Peyer's patch (tissue), 4 donors: ENCODE data around the gene IFRD2. TPM values are rescaled to one million over a fixed set of nuclear protein-coding genes. Genes with fewer than 3 reads are reported as not detected.

Experiments
- DNase-seq, 3 donors: peaks; one replicate each; pipeline ENCODE4 v3.0.0-alpha.2; 2017 to 2019
- H3K27ac ChIP-seq, 4 donors: fragments of 200-600 bp; sonication (generic); one replicate each; pipeline ENCODE4 v1.5.1; 2016 to 2019
- H3K27me3 ChIP-seq, 2 donors: fragments of 200-600 bp; sonication (generic); one replicate each; pipeline ENCODE4 v1.5.1; 2019
- H3K36me3 ChIP-seq, 3 donors: fragments of 200-600 bp; sonication (generic); one replicate each; pipeline ENCODE4 v1.5.1; 2016 to 2019
- H3K4me1 ChIP-seq, 4 donors: fragments of 200-600 bp; sonication (generic); one replicate each; pipeline ENCODE4 v1.5.1; 2016 to 2019
- H3K4me3 ChIP-seq, 4 donors: fragments of 200-600 bp; sonication (generic); 1 replicate in 3 of 4; 2 replicates in 1 of 4; pipeline ENCODE4 v1.5.1; 2016 to 2019; ENCODE audit warnings: mild to moderate bottlenecking in 1 of 4
- H3K9me3 ChIP-seq, 4 donors: fragments of 200-600 bp; sonication (generic); one replicate each; pipeline ENCODE4 v1.5.1; 2016 to 2019; ENCODE audit warnings: mild to moderate bottlenecking in 1 of 4
- POLR2A ChIP-seq, 2 donors: fragments of 450-650 bp; IDR thresholded peaks; one replicate each; pipeline ENCODE4 v1.5.1; 2017; ENCODE audit warnings: antibody characterized with exemption in 2 of 2, mild to moderate bottlenecking in 2 of 2, moderate library complexity in 2 of 2
- total RNA-seq, 4 donors: library from RNA; depleted of rRNA; stranded (reverse); fragments of >200 nt; gene quantifications; one replicate each; pipeline ENCODE4 v1.1.0, GENCODE V29; 2016
- TF ChIP-seq, protein P1 (sequence below), 6 experiments: fragments of 450-650 bp in 4 of 6; fragments of 200-600 bp in 2 of 6; sonication (generic) in 1 of 6; IDR thresholded peaks; one replicate each; pipeline ENCODE4 v1.5.1; 2017 to 2019; ENCODE audit warnings: antibody characterized with exemption in 6 of 6, mild to moderate bottlenecking in 3 of 6, moderate library complexity in 1 of 6

IFRD2 gene
- total RNA-seq, 4 donors from 2014 or later = 75.5 to 205 (median 140) TPM

DNA sequence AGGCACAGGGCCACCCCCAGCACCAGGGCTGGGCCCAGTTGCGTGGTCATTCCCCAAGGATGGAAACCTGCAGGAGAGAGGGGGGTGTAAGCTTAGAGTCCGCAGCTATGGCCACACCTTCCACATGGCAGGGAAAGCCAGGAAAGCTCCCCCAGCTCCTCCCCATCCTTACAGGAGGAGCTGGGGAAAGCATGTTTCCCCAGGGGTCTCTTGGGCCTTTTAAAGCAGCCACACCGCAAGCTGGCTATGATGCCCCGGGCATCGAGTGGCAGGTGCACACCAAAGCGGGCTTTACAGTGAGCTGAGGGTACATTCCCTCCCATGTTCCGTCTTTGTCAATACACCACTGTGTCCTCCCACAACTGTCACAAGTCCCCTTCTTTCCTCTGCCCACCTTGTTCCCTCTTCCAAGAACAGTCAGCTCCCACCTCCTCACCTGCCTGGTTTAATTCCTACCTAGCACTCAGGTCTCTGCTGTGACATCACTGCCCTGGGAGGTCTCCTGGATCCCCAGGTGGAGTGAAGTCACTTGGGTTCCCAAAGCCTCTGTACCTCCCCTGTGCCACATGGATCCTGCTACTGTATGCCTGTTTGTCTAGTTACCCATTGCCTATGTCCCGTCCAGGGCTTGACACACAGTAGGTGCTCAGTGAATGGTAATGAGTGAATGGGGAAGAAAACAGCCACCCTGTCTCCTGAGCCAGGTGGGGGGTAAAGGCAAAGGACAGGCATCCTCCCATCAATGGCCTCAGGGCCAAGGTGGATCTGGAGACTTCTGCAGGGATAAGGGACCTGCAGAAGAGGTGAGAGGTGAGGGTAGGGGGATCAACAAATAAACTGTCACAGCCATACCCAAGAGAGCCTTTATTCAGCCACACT, 3.6 kb upstream of the IFRD2 start:
- Histone ChIP-seq H3K4me3 (no peak overlapping the region), H3K4me1 (peaks cover 3 to 38% (median 16%) of the 10 kb centered on the region in 4 donors), H3K9me3 (no peaks in the 10 kb centered on the region), H3K27ac (no peak overlapping the region), H3K27me3 (no peaks in the 10 kb centered on the region), H3K36me3 (peaks cover 0 to 3% (median 0%) of the 10 kb centered on the region in 3 donors)
- DNase-seq = no peak
- TF ChIP-seq, protein P1, sequence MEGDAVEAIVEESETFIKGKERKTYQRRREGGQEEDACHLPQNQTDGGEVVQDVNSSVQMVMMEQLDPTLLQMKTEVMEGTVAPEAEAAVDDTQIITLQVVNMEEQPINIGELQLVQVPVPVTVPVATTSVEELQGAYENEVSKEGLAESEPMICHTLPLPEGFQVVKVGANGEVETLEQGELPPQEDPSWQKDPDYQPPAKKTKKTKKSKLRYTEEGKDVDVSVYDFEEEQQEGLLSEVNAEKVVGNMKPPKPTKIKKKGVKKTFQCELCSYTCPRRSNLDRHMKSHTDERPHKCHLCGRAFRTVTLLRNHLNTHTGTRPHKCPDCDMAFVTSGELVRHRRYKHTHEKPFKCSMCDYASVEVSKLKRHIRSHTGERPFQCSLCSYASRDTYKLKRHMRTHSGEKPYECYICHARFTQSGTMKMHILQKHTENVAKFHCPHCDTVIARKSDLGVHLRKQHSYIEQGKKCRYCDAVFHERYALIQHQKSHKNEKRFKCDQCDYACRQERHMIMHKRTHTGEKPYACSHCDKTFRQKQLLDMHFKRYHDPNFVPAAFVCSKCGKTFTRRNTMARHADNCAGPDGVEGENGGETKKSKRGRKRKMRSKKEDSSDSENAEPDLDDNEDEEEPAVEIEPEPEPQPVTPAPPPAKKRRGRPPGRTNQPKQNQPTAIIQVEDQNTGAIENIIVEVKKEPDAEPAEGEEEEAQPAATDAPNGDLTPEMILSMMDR (IDR thresholded peaks at IDR 0.05) = no peak
- TF ChIP-seq POLR2A (IDR thresholded peaks at IDR 0.05) = no peak

DNA sequence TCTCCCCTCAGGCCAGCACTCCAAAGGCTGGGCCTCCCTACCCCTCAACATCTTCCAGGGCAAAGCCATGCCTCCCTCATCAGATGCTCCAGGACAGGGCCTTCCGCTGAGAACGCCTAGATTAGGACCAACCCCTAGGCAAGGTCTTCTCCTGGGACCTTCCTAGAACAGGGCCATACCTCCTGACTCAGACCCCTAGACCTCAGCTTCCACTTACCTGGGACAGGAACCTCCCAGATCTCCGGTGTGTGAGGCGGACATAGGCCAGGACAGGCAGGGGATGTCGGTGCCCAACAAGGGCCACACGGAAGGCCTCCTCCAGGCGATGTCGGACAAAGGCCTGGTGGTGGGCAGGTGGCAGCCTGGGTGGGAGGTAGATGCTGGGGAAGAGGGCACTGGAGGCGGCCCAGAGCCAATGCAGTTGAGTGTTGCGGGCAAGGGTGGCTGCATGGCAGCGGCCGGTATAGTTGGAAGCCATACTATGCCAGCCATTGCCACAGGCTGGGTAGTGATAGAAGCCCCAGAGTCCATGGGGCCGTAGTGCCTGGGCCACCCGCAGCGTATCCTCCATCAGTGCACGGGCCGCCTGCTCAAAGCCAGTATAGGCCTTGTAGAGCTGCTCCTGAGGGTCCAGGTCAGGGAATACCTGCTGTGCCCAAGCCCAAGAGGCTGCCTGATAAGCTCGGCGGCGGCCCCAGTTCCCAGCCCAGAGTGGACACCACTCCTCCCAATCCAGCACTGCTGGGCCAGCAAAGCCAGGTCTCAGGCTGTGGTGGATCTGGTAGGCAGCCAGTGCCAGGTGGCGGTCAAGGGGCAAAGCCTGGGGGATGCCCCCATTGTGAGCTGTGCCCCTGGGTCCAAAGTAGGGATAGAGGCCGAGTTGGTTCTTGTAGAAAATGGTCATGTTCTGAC, 2.5 kb upstream of the IFRD2 start:
- DNase-seq = peak in 1 of 3 donors; percentile 44
- no peak overlapping the region for H3K27ac ChIP-seq
- no peaks in the 10 kb centered on the region for H3K27me3 ChIP-seq

DNA sequence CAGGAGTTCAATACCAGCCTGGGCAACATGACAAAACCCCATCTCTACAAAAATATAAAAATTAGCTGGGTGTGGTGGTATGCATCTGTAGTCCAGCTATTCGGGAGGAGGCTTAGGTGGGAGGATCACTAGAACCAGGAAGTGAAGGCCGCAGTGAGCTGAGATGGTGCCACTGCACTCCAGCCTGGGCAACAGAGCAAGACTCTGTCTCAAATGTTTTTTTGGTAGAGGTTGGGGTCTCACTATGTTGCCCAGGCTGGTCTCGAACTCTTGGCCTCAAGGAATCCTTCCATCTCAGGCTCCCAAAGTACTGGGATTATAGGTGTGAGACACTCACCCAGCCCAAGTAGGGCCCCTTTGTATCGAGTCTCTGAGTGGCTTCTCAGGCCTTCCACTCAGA, 1.9 kb upstream of the IFRD2 start:
- H3K27me3 ChIP-seq = no peaks in the 10 kb centered on the region
- no peak overlapping the region for H3K27ac ChIP-seq
- no peak for DNase-seq

More for the DNA sequence above, 2.5 kb upstream of the IFRD2 start:
- TF ChIP-seq, protein P1 (IDR thresholded peaks at IDR 0.05) = no peak
- TF ChIP-seq POLR2A (IDR thresholded peaks at IDR 0.05) = no peak
- no peaks in the 10 kb centered on the region for H3K9me3 ChIP-seq
- H3K4me3 ChIP-seq = no peak overlapping the region
- peaks cover 3 to 34% (median 16%) of the 10 kb centered on the region in 4 donors for H3K4me1 ChIP-seq
- H3K36me3 ChIP-seq = peaks cover 0 to 10% (median 0%) of the 10 kb centered on the region in 3 donors

DNA sequence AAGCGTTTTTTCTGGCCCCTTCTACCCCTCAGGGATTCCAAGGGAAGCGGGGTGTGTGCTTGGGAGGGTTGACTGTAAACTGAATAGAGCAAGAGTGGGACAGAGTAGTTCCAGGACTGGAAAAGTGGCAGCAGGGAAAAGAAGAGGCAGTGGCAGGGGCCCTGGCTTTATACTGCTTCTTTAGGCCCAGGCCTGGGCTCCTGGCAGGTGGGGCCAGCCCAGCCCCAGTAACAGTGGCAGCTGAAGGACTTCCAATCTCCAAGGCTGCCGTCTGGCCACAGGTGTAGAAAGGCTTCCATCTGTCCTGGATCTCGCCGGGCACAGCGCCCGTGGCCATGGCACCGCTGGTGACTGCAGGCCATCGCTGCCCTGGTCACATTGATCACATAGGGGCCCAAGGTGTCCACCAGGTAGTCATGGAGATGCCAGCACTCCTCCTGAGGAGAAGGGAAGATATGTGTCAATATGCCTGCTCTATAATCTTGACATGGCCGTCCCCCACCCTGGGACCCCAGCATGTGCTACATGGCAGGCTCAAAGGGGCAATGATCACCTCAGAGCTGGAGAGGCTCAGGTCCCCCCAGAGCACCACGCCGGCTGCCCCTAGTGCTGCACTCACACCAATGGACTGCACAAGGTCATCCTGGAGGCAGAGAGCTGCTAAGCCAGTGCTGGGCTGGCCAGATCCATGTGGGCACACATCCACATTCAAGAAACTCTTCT, 1.0 kb upstream of the IFRD2 start:
- no peaks in the 10 kb centered on the region for H3K9me3 ChIP-seq
- no peaks in the 10 kb centered on the region for H3K27me3 ChIP-seq
- H3K4me3 ChIP-seq = peak overlapping the region in 2 of 4 donors; percentile 93 to 97
- peaks cover 0 to 25% (median 0%) of the 10 kb centered on the region in 3 donors for H3K36me3 ChIP-seq
- H3K27ac ChIP-seq = peak overlapping the region; percentile 77 to 85 (median 80)
- peak in 1 of 3 donors; percentile 49 for DNase-seq
- peaks cover 0 to 27% (median 12%) of the 10 kb centered on the region in 4 donors for H3K4me1 ChIP-seq
- TF ChIP-seq POLR2A (IDR thresholded peaks at IDR 0.05) = no peak
- TF ChIP-seq, protein P1 (IDR thresholded peaks at IDR 0.05) = no peak

More for the DNA sequence above, 1.9 kb upstream of the IFRD2 start:
- no peaks in the 10 kb centered on the region for H3K9me3 ChIP-seq
- TF ChIP-seq, protein P1 (IDR thresholded peaks at IDR 0.05) = no peak
- no peak for TF ChIP-seq POLR2A (IDR thresholded peaks at IDR 0.05)
- H3K4me1 ChIP-seq = peaks cover 3 to 34% (median 16%) of the 10 kb centered on the region in 4 donors
- H3K4me3 ChIP-seq = no peak overlapping the region
- H3K36me3 ChIP-seq = peaks cover 0 to 16% (median 0%) of the 10 kb centered on the region in 3 donors

DNA sequence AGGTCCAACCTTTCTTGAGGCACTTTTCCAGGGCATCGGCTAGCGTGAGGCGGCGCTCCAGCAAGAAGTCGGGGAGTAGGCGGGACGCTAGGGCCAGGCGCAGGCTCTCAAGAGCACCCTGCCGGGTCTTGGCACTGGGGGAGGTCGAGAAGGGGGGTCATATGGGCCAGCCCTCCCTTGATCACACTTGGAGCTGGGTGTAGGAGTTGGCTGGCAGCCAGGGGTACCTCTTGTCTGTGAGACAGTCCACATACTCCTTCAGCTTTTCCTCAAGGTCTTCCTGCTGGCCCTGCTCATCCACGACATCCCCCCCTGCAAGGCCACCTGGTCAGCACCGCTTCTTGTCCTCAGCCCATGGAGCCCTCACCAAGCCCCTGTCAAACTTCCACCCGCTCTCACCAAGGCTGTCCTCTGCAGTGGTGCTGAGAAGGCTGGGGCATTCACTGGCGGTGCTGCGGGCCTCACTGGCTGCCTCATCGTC, 2.0 kb downstream of the IFRD2 start:
- H3K36me3 ChIP-seq = peaks cover 0 to 38% (median 0%) of the 10 kb centered on the region in 3 donors
- H3K9me3 ChIP-seq = no peaks in the 10 kb centered on the region
- H3K27ac ChIP-seq = peak overlapping the region in 2 of 4 donors; percentile 72 to 85
- H3K4me1 ChIP-seq = peaks cover 0 to 15% (median 9%) of the 10 kb centered on the region in 4 donors
- no peak for TF ChIP-seq POLR2A (IDR thresholded peaks at IDR 0.05)
- TF ChIP-seq, protein P1 (IDR thresholded peaks at IDR 0.05) = no peak
- H3K27me3 ChIP-seq = no peaks in the 10 kb centered on the region
- H3K4me3 ChIP-seq = no peak overlapping the region
- DNase-seq = peak in 2 of 3 donors; percentile 53 to 54
